Mesenchymal stem cell (in vitro differentiated cells and primary cell): ENCODE results near the gene CLMN.

ENCODE experiments used
- DNase-seq: peaks from one replicate; pipeline ENCODE4 v3.0.0-alpha.2; 2013
- H2AFZ ChIP-seq: one replicate; pipeline ENCODE4 v1.6.1; 2013; ENCODE audit warnings: low read depth, mild to moderate bottlenecking, control low read depth, inconsistent platforms, low read length, moderate library complexity
- H2AK5ac ChIP-seq: 2 replicates; pipeline ENCODE4 v1.6.1; 2013; ENCODE audit warnings: low read length, moderate library complexity, mild to moderate bottlenecking, inconsistent platforms; ENCODE audit not compliant: severe bottlenecking
- H2BK120ac ChIP-seq: one replicate; pipeline ENCODE4 v1.6.1; 2013; ENCODE audit warnings: low read depth, mild to moderate bottlenecking, inconsistent platforms, low read length, moderate library complexity
- H2BK12ac ChIP-seq, 2 experiments: one replicate each; pipeline ENCODE4 v1.6.1; 2013; ENCODE audit warnings: inconsistent platforms in 2 of 2, low read length in 2 of 2, mild to moderate bottlenecking in 2 of 2, moderate library complexity in 2 of 2, control low read depth in 1 of 2
- H2BK15ac ChIP-seq: one replicate; pipeline ENCODE4 v1.6.1; 2013; ENCODE audit warnings: mild to moderate bottlenecking, low read depth, inconsistent platforms; ENCODE audit not compliant: poor library complexity, severe bottlenecking
- H2BK5ac ChIP-seq: 2 replicates; pipeline ENCODE4 v1.6.1; 2013; ENCODE audit warnings: low read depth, mild to moderate bottlenecking, low read length, control low read depth, inconsistent platforms; ENCODE audit not compliant: poor library complexity, severe bottlenecking
- H3K14ac ChIP-seq, 2 experiments: one replicate each; pipeline ENCODE4 v1.6.1; 2013; ENCODE audit warnings: inconsistent platforms in 2 of 2, low read length in 2 of 2, control low read depth in 1 of 2, mild to moderate bottlenecking in 1 of 2, moderate library complexity in 1 of 2
- H3K18ac ChIP-seq, 2 experiments: one replicate each; pipeline ENCODE4 v1.6.1; 2013; ENCODE audit warnings: inconsistent platforms in 2 of 2, low read length in 2 of 2, control low read depth in 1 of 2, low read depth in 1 of 2, mild to moderate bottlenecking in 1 of 2
- H3K23ac ChIP-seq, 2 experiments: one replicate each; pipeline ENCODE4 v1.6.1; 2013; ENCODE audit warnings: inconsistent platforms in 2 of 2, low read length in 2 of 2, mild to moderate bottlenecking in 2 of 2, moderate library complexity in 2 of 2, control low read depth in 1 of 2
- H3K27ac ChIP-seq: 2 replicates; pipeline ENCODE4 v1.5.1; 2013; ENCODE audit warnings: mild to moderate bottlenecking, moderate library complexity, low read length, control low read depth, inconsistent platforms; ENCODE audit not compliant: poor library complexity, severe bottlenecking
- H3K27me3 ChIP-seq, 2 experiments: 2 replicates each; pipeline versions ENCODE4 v1.6.1 to v1.7.0; 2013; ENCODE audit warnings: low read length in 2 of 2, mild to moderate bottlenecking in 2 of 2, moderate library complexity in 2 of 2, control low read depth in 1 of 2, inconsistent platforms in 1 of 2; ENCODE audit not compliant: control insufficient read depth in 1 of 2, insufficient read depth in 1 of 2
- H3K36me3 ChIP-seq, 2 experiments: 2 replicates each; pipeline versions ENCODE4 v1.6.1 to v1.7.0; 2013; ENCODE audit warnings: low read length in 2 of 2, control low read depth in 1 of 2, inconsistent platforms in 1 of 2, low read depth in 1 of 2, mild to moderate bottlenecking in 1 of 2; ENCODE audit not compliant: insufficient read depth in 2 of 2, control insufficient read depth in 1 of 2
- H3K4ac ChIP-seq, 2 experiments: one replicate each; pipeline ENCODE4 v1.6.1; 2013; ENCODE audit warnings: inconsistent platforms in 2 of 2, low read length in 2 of 2, mild to moderate bottlenecking in 2 of 2, moderate library complexity in 2 of 2, control low read depth in 1 of 2, low read depth in 1 of 2
- H3K4me1 ChIP-seq: 2 replicates; pipeline ENCODE4 v1.6.1; 2013; ENCODE audit warnings: low read depth, low read length, control low read depth; ENCODE audit not compliant: control insufficient read depth, insufficient read depth
- H3K4me2 ChIP-seq: 2 replicates; pipeline ENCODE4 v1.6.1; 2013; ENCODE audit warnings: low read length, mild to moderate bottlenecking, inconsistent platforms; ENCODE audit not compliant: poor library complexity, severe bottlenecking
- H3K4me3 ChIP-seq, 2 experiments: 2 replicates each; pipeline versions ENCODE4 v1.5.1 to v1.7.0; 2013; ENCODE audit warnings: low read length in 2 of 2, mild to moderate bottlenecking in 2 of 2, control low read depth in 1 of 2, low read depth in 1 of 2; ENCODE audit not compliant: insufficient read depth in 1 of 2
- H3K79me1 ChIP-seq: replicated peaks from 2 replicates; pipeline ENCODE4 v1.6.1; 2013; ENCODE audit warnings: mild to moderate bottlenecking, control low read depth, low read length, inconsistent platforms; ENCODE audit not compliant: poor library complexity, severe bottlenecking
- H3K9ac ChIP-seq: 2 replicates; pipeline ENCODE4 v1.7.0; 2013; ENCODE audit warnings: mild to moderate bottlenecking, low read length, moderate library complexity
- H3K9me3 ChIP-seq: 2 replicates; pipeline ENCODE4 v1.7.0; 2013; ENCODE audit warnings: mild to moderate bottlenecking, low read length; ENCODE audit not compliant: control insufficient read depth
- H4K8ac ChIP-seq: one replicate; pipeline ENCODE4 v1.6.1; 2013; ENCODE audit warnings: inconsistent platforms, mild to moderate bottlenecking, low read length, moderate library complexity
- H4K91ac ChIP-seq: one replicate; pipeline ENCODE4 v1.6.1; 2013; ENCODE audit warnings: mild to moderate bottlenecking, low read length, inconsistent platforms
- WGBS: methylation state at CpG from one replicate; pipeline ENCODE4 v1.1.7; 2013; ENCODE audit warnings: mixed read lengths; 5-methylcytosine and 5-hydroxymethylcytosine counted together

CLMN gene

GRCh38 chr14:95225251-95225887 is 94.3 kb downstream of the CLMN start:
- 95% methylated on average over 6 of the region's 7 CpGs for WGBS
- peaks cover 39% of the 10 kb centered on the region for H3K4me1 ChIP-seq
- H3K27ac ChIP-seq, result peak overlapping the region; percentile 100
- no peak overlapping the region for H3K4me3 ChIP-seq
- DNase-seq, result no peak
- peak overlapping the region; percentile 58 for H2BK5ac ChIP-seq
- peaks cover 9% of the 10 kb centered on the region for H3K79me1 ChIP-seq
- no peak overlapping the region for H2BK15ac ChIP-seq
- no peak overlapping the region for H3K23ac ChIP-seq
- no peaks in the 10 kb centered on the region for H3K9me3 ChIP-seq
- H4K8ac ChIP-seq, result no peak overlapping the region
- H3K4ac ChIP-seq, result no peak overlapping the region
- H2AFZ ChIP-seq, result no peak overlapping the region
- peak overlapping the region; percentile 24 for H2AK5ac ChIP-seq
- no peak overlapping the region for H2BK12ac ChIP-seq
- H2BK120ac ChIP-seq, result no peak overlapping the region
- H3K27me3 ChIP-seq, result peaks cover 0 to 18% of the 10 kb centered on the region in 2 experiments
- H3K36me3 ChIP-seq, result peaks cover 0 to 8% of the 10 kb centered on the region in 2 experiments
- no peak overlapping the region for H3K14ac ChIP-seq
- no peak overlapping the region for H4K91ac ChIP-seq
- H3K4me2 ChIP-seq, result no peak overlapping the region
- no peak overlapping the region for H3K9ac ChIP-seq
- no peak overlapping the region for H3K18ac ChIP-seq

- Histone ChIP-seq H3K4me2 (no peak overlapping the region), H2BK12ac (no peak overlapping the region), H2BK5ac (peak overlapping the region; percentile 85), H3K4ac (no peak overlapping the region), H2BK120ac (no peak overlapping the region), H3K23ac (no peak overlapping the region), H3K18ac (no peak overlapping the region), H3K9ac (no peak overlapping the region), H3K27me3 (peaks cover 0 to 8% of the 10 kb centered on the region in 2 experiments), H3K36me3 (peaks cover 0 to 24% of the 10 kb centered on the region in 2 experiments), H2BK15ac (no peak overlapping the region), H2AK5ac (peak overlapping the region; percentile 89), H3K4me1 (peaks cover 38% of the 10 kb centered on the region), H3K79me1 (peaks cover 4% of the 10 kb centered on the region), H3K9me3 (no peaks in the 10 kb centered on the region), H4K91ac (no peak overlapping the region), H4K8ac (no peak overlapping the region), H2AFZ (no peak overlapping the region), H3K27ac (peak overlapping the region; percentile 93), H3K4me3 (no peak overlapping the region), H3K14ac (no peak overlapping the region)
- 75% methylated on average over 3 of the region's 3 CpGs for WGBS
- DNase-seq, result peak; percentile 65
Observed at GRCh38 chr14:95222870-95223398, 96.8 kb downstream of the CLMN start.

GRCh38 chr14:95222151-95222631 is 97.5 kb downstream of the CLMN start:
- H3K4me3 ChIP-seq, result peak overlapping the region in 1 of 2 experiments; percentile 50
- no peak overlapping the region for H4K8ac ChIP-seq
- peaks cover 0 to 8% of the 10 kb centered on the region in 2 experiments for H3K27me3 ChIP-seq
- peaks cover 44% of the 10 kb centered on the region for H3K4me1 ChIP-seq
- no peak overlapping the region for H2AFZ ChIP-seq
- peaks cover 0 to 30% of the 10 kb centered on the region in 2 experiments for H3K36me3 ChIP-seq
- H3K9ac ChIP-seq, result no peak overlapping the region
- peak overlapping the region in 1 of 2 experiments; percentile 18 for H3K18ac ChIP-seq
- peak overlapping the region; percentile 97 for H2AK5ac ChIP-seq
- no peak overlapping the region for H3K4me2 ChIP-seq
- WGBS, result 45% methylated on average over 8 of the region's 10 CpGs
- H3K23ac ChIP-seq, result no peak overlapping the region
- no peaks in the 10 kb centered on the region for H3K9me3 ChIP-seq
- peak overlapping the region; percentile 71 for H2BK15ac ChIP-seq
- peak overlapping the region; percentile 2 for H4K91ac ChIP-seq
- H3K14ac ChIP-seq, result no peak overlapping the region
- H2BK12ac ChIP-seq, result no peak overlapping the region
- peak overlapping the region; percentile 85 for H2BK5ac ChIP-seq
- no peak overlapping the region for H3K4ac ChIP-seq
- peak overlapping the region; percentile 93 for H3K27ac ChIP-seq
- peak; percentile 50 for DNase-seq
- peak overlapping the region; percentile 11 for H2BK120ac ChIP-seq
- peaks cover 4% of the 10 kb centered on the region for H3K79me1 ChIP-seq

DNA sequence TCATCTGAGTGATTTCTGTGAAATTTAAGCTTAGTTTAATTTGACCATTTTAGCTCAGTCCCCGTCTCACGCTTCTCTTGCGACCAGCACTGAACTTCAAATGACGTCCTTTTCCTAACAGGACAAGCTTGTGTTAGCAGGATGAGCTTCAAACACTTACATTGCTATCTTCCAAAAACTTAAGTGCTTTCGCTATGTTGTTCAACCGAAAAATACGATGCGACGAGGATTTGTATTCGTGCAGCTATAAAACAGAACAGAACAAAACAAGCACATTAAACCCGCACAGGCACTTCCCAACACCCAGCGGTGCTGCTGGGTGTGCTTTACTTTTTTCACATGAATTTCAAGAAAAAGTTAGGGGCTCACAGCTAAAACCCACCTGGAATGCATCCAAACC is 98.2 kb downstream of the CLMN start:
- peaks cover 4% of the 10 kb centered on the region for H3K79me1 ChIP-seq
- peaks cover 39% of the 10 kb centered on the region for H3K4me1 ChIP-seq
- no peak overlapping the region for H2AFZ ChIP-seq
- no peak overlapping the region for H2BK12ac ChIP-seq
- no peak overlapping the region for H3K4ac ChIP-seq
- H3K9ac ChIP-seq, result no peak overlapping the region
- no peak overlapping the region for H2BK120ac ChIP-seq
- peak overlapping the region; percentile 97 for H2AK5ac ChIP-seq
- DNase-seq, result no peak
- H4K91ac ChIP-seq, result no peak overlapping the region
- peaks cover 0 to 30% of the 10 kb centered on the region in 2 experiments for H3K36me3 ChIP-seq
- 93% methylated on average over 12 of the region's 12 CpGs for WGBS
- no peak overlapping the region for H3K18ac ChIP-seq
- H2BK5ac ChIP-seq, result peak overlapping the region; percentile 73
- H3K14ac ChIP-seq, result no peak overlapping the region
- H3K9me3 ChIP-seq, result no peaks in the 10 kb centered on the region
- peak overlapping the region; percentile 93 for H3K27ac ChIP-seq
- H3K27me3 ChIP-seq, result peaks cover 0 to 8% of the 10 kb centered on the region in 2 experiments
- H2BK15ac ChIP-seq, result no peak overlapping the region
- no peak overlapping the region for H4K8ac ChIP-seq
- H3K4me3 ChIP-seq, result peak overlapping the region in 1 of 2 experiments; percentile 50
- no peak overlapping the region for H3K4me2 ChIP-seq
- H3K23ac ChIP-seq, result no peak overlapping the region
